NCI-H2171 (cell line): ENCODE results near the gene CCDC69.
"Not testable (repeated sequence)": the region's sequence is repeated elsewhere in the genome, so short reads cannot be mapped to it uniquely, and the experiment has no call there.

ENCODE experiments used
- DNase-seq: peaks from one replicate; lab custom pipeline; 2025; lab: John Stamatoyannopoulos, UW

The CCDC69 gene

GRCh38 chr5:151245680-151246219 is 21.9 kb upstream of the CCDC69 start:
- no peak for DNase-seq

- no peak for DNase-seq
These were observed 20.3 kb upstream of the CCDC69 start for GRCh38 chr5:151244206-151244605.

GRCh38 chr5:151243564-151243963 is 19.7 kb upstream of the CCDC69 start:
- no peak for DNase-seq

GRCh38 chr5:151243127-151243526 is 19.2 kb upstream of the CCDC69 start:
- no peak for DNase-seq

- no peak for DNase-seq
These were observed 17.2 kb upstream of the CCDC69 start for GRCh38 chr5:151240924-151241635.

GRCh38 chr5:151240268-151240835 is 16.5 kb upstream of the CCDC69 start:
- not testable (repeated sequence) for DNase-seq

GRCh38 chr5:151239237-151239861 is 15.5 kb upstream of the CCDC69 start:
- no peak for DNase-seq

GRCh38 chr5:151238303-151238741 is 14.4 kb upstream of the CCDC69 start:
- DNase-seq = no peak

DNA sequence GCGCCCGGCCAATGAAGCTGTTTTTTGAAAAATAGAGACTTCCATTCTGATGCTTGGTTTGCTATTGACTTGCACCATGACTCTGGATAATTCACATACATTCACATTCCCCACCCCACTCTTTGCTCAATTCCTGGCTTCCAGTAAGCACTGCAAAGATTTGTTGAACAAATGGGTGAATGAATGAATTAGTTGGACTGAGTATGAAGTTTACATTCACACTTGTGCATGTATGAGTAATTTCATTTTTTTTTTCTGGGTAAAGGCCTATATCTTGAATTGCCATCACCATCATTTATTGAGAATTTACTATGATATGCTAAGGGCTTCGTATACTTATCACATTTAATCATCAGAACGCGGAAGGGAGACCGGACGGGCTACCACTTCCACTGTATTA is 13.8 kb upstream of the CCDC69 start:
- no peak for DNase-seq

GRCh38 chr5:151236888-151237287 is 13.0 kb upstream of the CCDC69 start:
- DNase-seq = no peak

DNA sequence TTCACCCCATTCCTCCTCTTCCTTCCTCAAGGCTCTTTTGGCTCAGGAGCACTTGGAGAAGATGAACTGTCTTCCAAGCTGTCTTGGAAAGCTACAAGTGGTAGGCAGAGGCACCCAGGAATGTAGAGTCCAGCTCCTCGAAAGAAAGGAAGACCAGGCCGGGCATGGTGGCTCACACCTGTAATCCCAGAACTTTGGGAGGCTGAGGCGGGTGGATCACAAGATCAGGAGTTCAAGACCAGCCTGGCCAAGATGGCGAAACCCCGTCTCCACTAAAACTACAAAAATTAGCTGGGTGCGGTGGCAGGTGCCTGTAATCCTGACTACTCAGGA is 11.3 kb upstream of the CCDC69 start:
- not testable (repeated sequence) for DNase-seq

- no peak for DNase-seq
These were observed 10.8 kb upstream of the CCDC69 start for GRCh38 chr5:151234476-151235238.

GRCh38 chr5:151233616-151234085 is 9.8 kb upstream of the CCDC69 start:
- DNase-seq = no peak

- DNase-seq = no peak
These were observed 7.5 kb upstream of the CCDC69 start for GRCh38 chr5:151231359-151231758.

DNA sequence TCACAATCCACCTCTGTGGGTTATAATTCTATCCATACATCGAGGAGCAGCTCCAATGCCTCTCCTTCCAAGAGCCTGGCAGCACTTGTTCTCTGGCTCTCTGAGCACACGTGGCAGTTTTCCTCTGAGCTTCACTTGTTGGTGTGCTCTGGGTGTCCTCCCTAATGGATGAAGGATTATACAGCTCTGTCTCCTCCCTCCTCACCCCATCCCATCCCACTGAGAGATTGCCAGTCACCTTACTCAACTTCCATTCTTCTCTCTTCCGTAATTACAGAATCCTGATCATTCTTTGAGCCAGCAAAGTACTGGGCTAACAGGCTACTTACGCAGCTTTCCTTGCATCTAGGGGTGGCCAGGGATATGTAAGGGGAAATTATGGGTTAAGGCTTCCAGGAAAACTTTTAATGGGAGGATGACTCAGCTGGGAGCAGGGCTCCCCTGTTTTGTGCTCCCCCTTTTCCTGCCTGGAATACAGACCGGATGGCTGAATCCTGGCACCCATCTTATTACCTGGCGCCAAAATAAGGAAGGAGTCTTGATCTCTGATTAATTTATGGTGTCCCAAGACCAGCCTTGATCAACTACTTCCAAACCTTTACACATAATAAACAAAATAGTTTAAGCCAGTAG is 6.3 kb upstream of the CCDC69 start:
- DNase-seq = no peak

- no peak for DNase-seq
These were observed 5.1 kb upstream of the CCDC69 start for GRCh38 chr5:151228986-151229385.

DNA sequence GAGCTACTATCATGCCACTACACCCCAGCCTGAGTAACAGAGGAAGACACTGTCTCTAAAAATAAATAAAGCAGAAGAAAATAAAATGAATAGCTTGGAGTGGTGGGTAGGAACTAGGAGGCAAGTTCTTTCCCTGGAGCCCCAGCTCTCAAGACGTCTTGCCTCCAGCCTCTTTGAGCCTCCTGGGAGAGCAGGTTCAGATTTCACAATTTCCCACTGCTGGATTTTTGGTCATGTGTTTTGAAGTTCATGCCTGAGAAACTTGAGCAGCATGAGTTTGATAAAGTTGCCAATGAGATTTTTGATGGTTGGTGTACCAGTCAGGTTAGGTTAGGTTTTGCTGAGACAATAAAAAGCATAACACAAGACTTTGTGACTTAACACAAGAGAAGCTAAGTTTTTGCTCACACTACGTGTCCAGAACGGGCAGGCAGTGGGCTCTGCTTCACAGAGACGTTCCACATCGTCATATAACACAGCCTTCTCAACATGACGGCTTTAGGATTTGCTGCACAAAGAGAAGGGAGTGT is 4.1 kb upstream of the CCDC69 start:
- DNase-seq = no peak

DNA sequence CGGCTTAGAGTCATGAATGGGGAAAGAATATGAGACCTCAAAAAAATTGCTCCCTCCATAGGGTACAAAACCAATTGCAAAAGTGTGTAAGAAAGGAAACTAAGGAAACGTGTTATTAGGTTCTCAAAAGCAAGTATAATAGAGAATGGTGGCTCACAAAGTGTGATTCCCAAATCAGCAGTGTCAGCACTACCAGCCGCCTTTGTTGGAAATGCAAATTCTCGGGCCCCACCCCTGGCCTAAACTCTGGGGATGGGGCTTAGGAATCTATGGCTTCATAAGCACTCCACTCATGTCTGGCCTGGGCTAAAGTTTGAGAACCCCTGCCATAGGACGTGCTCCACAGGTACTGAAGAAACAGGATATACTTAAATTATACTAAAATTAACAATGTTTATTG is 1.6 kb upstream of the CCDC69 start:
- DNase-seq = no peak

- DNase-seq = no peak
These were observed 1.2 kb upstream of the CCDC69 start for GRCh38 chr5:151225071-151225470.

- no peak for DNase-seq
These were observed 480 bp upstream of the CCDC69 start for GRCh38 chr5:151224372-151224771.

DNA sequence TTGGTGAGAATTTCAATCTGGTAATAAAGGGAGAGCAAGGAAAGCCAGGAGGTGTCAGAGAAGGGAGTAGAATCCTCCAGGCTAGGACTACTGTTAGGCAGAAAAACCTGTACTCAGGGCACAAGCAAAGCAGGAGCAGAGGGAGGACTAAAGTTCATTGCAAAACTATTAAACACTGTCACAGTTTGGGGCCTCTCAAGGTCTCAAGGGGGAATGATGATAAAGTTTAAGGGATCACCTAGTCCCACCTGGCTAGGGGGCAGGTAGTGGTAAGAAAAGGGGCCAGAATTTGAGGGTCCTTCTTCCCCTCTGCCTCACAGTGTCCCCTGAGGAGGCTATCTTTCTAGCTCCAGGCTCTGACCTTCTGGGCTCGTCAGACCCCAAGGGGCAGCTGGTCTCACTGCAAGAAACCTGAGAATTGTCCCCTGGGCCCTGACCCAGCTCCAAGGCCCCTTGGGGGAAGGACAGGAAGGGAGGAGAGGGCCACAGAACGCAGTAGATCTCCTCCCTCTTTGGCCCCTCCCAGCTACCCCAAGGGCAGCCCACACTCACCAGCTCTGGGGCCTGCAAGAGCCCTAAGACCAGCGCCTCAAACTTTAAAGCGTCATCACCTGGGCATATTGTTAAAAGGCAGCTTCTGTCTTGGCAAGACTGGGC is 974 bp downstream of the CCDC69 start:
- no peak for DNase-seq
